ENCODE results near the gene UGT1A10. TPM values are rescaled to one million over a fixed set of nuclear protein-coding genes. Genes with fewer than 3 reads are reported as not detected.

Gene UGT1A10
- total RNA-seq, 1 experiment from 2014 or later: not detected

- H3K4me2 ChIP-seq (ENCODE audit: low read length): no peak overlapping the region
- H3K9ac ChIP-seq (ENCODE audit: low read length): no peak overlapping the region
- ChIA-PET POLR2A (no interaction called here), RAD21 (ENCODE audit: low non-redundant PET in 1 of 2, low total read pairs in 2 of 2, uncharacterized antibody in 2 of 2, unreplicated experiment in 2 of 2) (no interaction called here), CTCF (no interaction called here)
- no peak overlapping the region for H3K27ac ChIP-seq (ENCODE audit: low read depth, low read length)
- H3K79me2 ChIP-seq (ENCODE audit: insufficient read depth, low read length): no peaks in the 10 kb centered on the region
- no peaks in the 10 kb centered on the region for H4K20me1 ChIP-seq (ENCODE audit: insufficient read depth)
- no peak for DNase-seq (ENCODE audit: low read depth, low spot score)
- H3K9me2 ChIP-seq (ENCODE audit: insufficient read depth): no peaks in the 10 kb centered on the region
- no peaks in the 10 kb centered on the region for H3K27me3 ChIP-seq (ENCODE audit: insufficient read depth, low read length)
- H2AFZ ChIP-seq (ENCODE audit: low read depth, low read length, poor library complexity, severe bottlenecking): no peak overlapping the region
- no TSS peak for BruUV-seq (replicated peaks)
- TF ChIP-seq CBX3 (IDR thresholded peaks at IDR 0.05; ENCODE audit: low read depth) (no peak), EZH2 (IDR thresholded peaks at IDR 0.05) (no peak), ZNF274 (IDR thresholded peaks at IDR 0.05; ENCODE audit: low read depth, low read length) (no peak), SIN3A (IDR thresholded peaks at IDR 0.05; ENCODE audit: low read depth) (no peak), YY1 (IDR thresholded peaks at IDR 0.05; ENCODE audit: extremely low read depth, insufficient replicate concordance, low read depth, low read length) (no peak), RAD21 (IDR thresholded peaks at IDR 0.05; ENCODE audit: low read depth) (no peak), SP1 (IDR thresholded peaks at IDR 0.05; ENCODE audit: low read depth) (no peak), EGR1 (IDR thresholded peaks at IDR 0.05; ENCODE audit: low read depth) (no peak), JUND (IDR thresholded peaks at IDR 0.05) (no peak), ATF3 (IDR thresholded peaks at IDR 0.05) (no peak), ZFX (IDR thresholded peaks at IDR 0.05) (no peak), CEBPB (IDR thresholded peaks at IDR 0.05; ENCODE audit: low read depth) (no peak), FOSL1 (IDR thresholded peaks at IDR 0.05; ENCODE audit: low read depth) (no peak), EZH2phosphoT487 (IDR thresholded peaks at IDR 0.05; ENCODE audit: borderline replicate concordance) (no peak), TCF7L2 (IDR thresholded peaks at IDR 0.05; ENCODE audit: borderline replicate concordance, extremely low read depth, insufficient read depth, insufficient read length) (no peak), ELF1 (IDR thresholded peaks at IDR 0.05; ENCODE audit: borderline replicate concordance, low read depth) (no peak), CTCF (IDR thresholded peaks at IDR 0.05 in 2 of 3, conservative IDR thresholded peaks at IDR 0.05 in 1 of 3; ENCODE audit: borderline replicate concordance in 1 of 3, insufficient read depth in 1 of 3, low read depth in 2 of 3, low read length in 2 of 3) (no peak)
- TF ChIP-seq, protein P1, sequence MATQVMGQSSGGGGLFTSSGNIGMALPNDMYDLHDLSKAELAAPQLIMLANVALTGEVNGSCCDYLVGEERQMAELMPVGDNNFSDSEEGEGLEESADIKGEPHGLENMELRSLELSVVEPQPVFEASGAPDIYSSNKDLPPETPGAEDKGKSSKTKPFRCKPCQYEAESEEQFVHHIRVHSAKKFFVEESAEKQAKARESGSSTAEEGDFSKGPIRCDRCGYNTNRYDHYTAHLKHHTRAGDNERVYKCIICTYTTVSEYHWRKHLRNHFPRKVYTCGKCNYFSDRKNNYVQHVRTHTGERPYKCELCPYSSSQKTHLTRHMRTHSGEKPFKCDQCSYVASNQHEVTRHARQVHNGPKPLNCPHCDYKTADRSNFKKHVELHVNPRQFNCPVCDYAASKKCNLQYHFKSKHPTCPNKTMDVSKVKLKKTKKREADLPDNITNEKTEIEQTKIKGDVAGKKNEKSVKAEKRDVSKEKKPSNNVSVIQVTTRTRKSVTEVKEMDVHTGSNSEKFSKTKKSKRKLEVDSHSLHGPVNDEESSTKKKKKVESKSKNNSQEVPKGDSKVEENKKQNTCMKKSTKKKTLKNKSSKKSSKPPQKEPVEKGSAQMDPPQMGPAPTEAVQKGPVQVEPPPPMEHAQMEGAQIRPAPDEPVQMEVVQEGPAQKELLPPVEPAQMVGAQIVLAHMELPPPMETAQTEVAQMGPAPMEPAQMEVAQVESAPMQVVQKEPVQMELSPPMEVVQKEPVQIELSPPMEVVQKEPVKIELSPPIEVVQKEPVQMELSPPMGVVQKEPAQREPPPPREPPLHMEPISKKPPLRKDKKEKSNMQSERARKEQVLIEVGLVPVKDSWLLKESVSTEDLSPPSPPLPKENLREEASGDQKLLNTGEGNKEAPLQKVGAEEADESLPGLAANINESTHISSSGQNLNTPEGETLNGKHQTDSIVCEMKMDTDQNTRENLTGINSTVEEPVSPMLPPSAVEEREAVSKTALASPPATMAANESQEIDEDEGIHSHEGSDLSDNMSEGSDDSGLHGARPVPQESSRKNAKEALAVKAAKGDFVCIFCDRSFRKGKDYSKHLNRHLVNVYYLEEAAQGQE (IDR thresholded peaks at IDR 0.05; ENCODE audit: low read depth): no peak
- TF ChIP-seq, protein P2, sequence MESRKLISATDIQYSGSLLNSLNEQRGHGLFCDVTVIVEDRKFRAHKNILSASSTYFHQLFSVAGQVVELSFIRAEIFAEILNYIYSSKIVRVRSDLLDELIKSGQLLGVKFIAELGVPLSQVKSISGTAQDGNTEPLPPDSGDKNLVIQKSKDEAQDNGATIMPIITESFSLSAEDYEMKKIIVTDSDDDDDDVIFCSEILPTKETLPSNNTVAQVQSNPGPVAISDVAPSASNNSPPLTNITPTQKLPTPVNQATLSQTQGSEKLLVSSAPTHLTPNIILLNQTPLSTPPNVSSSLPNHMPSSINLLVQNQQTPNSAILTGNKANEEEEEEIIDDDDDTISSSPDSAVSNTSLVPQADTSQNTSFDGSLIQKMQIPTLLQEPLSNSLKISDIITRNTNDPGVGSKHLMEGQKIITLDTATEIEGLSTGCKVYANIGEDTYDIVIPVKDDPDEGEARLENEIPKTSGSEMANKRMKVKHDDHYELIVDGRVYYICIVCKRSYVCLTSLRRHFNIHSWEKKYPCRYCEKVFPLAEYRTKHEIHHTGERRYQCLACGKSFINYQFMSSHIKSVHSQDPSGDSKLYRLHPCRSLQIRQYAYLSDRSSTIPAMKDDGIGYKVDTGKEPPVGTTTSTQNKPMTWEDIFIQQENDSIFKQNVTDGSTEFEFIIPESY (IDR thresholded peaks at IDR 0.05; ENCODE audit: extremely low read depth, insufficient replicate concordance, low read length): no peak
- H3K9me3 ChIP-seq (ENCODE audit: control insufficient read depth in 1 of 2, insufficient read depth in 1 of 2, low read depth in 1 of 2, low read length in 2 of 2): no peaks in the 10 kb centered on the region
- intact Hi-C loops (cut with micrococcal nuclease): no loop called here
- H3K4me3 ChIP-seq (replicated peaks in 1 of 2; ENCODE audit: low read depth in 1 of 2, low read length in 2 of 2): no peak overlapping the region
- H3K36me3 ChIP-seq (ENCODE audit: control insufficient read depth in 1 of 2, insufficient read depth in 2 of 2, low read length in 2 of 2): no peaks in the 10 kb centered on the region
- no peak for ATAC-seq
- H3K4me1 ChIP-seq (ENCODE audit: control insufficient read depth in 1 of 2, insufficient read depth in 2 of 2, low read length in 2 of 2): no peaks in the 10 kb centered on the region
These were observed 120.3 kb downstream of the UGT1A10 start for GRCh38 chr2:233756429-233757081.

Measured in HCT116 (cell line).